ENCODE results near the gene DRD4. TPM values are rescaled to one million over a fixed set of nuclear protein-coding genes. Genes with fewer than 3 reads are reported as not detected.
"Not testable (repeated sequence)": the region's sequence is repeated elsewhere in the genome, so short reads cannot be mapped to it uniquely, and the experiment has no call there.

Gene DRD4
- total RNA-seq, 1 donor from 2014 or later, result not detected

DNA sequence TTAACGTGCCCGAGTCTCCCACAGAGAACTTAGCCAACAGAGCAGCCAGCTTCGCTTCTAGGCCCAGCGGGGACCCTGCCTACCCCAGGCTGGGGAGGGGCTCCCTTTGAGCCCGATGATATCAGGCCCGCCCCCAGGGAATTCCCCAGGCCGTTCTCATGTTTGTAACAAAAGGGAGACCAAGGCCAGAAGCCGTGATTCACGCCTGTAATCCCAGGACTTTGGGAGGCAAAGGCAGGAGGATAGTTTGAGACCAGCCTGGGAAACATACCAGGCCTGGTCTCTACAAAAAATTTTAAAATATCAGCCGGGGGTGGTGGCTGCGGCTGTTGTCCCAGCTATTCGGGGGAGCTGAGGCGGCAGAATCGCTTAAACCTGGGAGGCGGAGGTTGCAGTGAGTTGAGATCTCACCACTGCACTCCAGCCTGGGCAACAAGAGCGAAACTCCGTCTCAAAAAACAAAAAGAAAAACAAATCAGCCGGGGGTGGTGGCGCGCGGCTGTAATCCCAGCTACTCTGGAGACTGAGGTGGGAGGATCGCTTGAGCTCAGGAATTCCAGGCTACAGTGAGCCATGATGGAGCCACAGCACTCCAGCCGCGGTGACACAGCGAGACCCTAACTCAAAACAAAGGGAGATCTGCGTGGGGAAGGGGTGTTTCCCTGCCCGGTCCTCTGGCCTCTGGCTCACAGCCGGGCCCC is 1.7 kb downstream of the DRD4 start:
- intact Hi-C loops (cut with micrococcal nuclease), result no loop called here
- DNase-seq, result no peak
- no peak for ATAC-seq

DNA sequence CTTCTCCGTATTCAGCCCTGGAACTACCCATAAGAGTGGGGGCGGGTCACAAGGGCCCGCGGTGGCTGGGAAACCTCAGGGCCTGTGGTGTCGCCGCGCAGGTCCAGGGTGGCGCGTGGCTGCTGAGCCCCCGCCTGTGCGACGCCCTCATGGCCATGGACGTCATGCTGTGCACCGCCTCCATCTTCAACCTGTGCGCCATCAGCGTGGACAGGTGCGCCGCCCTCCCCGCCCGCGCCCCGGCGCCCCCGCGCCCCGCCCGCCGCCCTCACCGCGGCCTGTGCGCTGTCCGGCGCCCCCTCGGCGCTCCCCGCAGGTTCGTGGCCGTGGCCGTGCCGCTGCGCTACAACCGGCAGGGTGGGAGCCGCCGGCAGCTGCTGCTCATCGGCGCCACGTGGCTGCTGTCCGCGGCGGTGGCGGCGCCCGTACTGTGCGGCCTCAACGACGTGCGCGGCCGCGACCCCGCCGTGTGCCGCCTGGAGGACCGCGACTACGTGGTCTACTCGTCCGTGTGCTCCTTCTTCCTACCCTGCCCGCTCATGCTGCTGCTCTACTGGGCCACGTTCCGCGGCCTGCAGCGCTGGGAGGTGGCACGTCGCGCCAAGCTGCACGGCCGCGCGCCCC is 2.4 kb downstream of the DRD4 start:
- no peak for DNase-seq
- intact Hi-C loops (cut with micrococcal nuclease), result no loop called here

DNA sequence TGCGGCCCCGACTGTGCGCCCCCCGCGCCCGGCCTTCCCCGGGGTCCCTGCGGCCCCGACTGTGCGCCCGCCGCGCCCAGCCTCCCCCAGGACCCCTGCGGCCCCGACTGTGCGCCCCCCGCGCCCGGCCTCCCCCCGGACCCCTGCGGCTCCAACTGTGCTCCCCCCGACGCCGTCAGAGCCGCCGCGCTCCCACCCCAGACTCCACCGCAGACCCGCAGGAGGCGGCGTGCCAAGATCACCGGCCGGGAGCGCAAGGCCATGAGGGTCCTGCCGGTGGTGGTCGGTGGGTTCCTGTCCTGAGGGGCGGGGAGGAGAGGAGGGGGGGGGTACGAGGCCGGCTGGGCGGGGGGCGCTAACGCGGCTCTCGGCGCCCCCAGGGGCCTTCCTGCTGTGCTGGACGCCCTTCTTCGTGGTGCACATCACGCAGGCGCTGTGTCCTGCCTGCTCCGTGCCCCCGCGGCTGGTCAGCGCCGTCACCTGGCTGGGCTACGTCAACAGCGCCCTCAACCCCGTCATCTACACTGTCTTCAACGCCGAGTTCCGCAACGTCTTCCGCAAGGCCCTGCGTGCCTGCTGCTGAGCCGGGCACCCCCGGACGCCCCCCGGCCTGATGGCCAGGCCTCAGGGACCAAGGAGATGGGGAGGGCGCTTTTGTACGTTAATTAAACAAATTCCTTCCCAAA is 3.1 kb downstream of the DRD4 start:
- intact Hi-C loops (cut with micrococcal nuclease), result no loop called here
- ATAC-seq, result no peak
- DNase-seq, result no peak

More for the DNA sequence above, 2.4 kb downstream of the DRD4 start:
- ATAC-seq, result no peak

DNA sequence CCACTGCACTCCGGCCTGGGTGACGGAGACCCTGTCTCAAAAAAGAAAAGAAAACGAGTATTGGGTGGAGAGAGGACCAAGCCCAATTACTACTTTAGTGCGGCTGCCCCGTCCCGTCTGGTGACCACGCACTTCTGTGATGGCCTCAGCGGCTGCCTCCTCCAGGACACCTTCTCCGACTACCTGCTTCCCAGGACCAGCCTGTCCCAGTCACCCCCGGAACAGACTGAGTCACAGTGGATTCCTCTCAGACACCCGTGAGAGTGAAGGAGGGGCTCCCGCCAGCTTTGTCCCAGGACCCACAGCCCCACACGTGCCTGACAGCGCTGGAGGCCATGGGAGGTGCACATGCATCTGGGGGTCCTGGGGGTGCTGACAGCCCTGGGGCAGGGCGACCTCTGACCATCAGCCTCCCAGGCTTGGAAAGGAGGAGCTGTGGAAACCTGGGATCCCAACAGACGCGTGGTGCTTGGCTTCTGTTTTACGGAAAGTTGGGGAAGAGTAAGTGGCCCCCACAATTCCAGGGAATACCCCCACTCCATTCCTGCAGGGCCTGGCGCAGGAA is 4.8 kb downstream of the DRD4 start:
- no peak for ATAC-seq
- no peak for DNase-seq
- intact Hi-C loops (cut with micrococcal nuclease), result no loop called here

DNA sequence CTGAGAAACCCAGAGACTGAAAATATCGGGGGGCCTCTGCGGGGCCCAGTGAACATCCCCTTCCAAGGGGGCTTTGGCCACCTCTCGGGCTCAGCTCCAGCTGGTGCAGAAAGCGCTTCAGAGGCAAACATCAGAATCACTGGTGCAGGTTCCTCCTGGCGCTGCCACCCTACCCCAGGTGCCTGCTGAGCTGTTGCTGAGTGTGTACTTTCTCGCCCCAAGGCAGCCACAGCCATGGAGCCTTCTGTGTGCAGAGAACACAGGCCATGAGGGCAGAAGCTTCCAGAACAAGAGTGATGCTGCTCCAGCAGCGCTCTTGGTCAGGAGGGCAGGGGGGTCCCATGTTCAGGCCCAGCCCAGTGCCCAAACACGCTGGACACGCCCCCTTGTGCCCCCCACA is 6.3 kb downstream of the DRD4 start:
- DNase-seq (no peak), ATAC-seq (no peak)
- intact Hi-C loops (cut with micrococcal nuclease), result no loop called here

DNA sequence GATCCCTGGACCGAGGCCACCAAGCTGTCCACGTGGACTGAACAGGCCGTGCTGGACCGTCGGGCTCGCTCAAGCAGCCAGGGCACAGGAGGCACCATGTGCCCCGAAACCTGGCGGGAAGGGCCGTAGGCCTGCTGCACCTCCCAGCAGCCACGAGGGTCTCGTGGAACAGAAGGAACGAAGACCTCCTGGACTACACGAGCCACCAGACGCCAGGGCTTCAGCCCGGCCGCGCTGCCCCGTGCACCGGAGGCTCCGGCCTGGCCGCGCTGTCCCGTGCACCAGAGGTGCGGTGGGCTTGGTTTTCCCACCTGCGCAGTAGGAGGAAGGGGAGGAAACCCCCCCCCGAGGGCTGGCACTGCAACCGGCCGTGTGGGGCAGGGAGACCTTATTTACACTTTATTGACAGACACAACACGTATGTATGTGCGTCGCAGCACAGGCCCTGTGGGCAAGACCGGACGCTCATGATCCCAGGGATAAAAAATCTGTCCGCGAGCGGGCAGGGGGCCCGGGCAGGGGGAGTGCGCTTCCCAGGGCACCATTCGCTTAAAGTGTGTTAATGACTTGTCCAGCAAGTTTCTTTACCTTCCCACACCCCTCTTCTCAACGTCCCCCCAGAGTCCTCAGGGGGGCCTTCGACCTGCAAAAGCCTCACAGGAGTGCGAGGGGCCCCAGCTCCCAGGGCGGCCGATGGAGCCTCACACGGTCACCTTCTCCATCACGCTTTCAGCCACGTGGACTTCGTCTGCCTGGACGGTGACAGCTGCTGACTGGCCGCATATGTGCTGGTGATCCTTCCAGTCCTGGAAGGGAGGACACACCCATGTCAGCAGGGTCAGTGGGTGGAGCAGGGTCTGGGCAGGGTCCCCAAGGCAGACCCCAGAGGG is 7.0 kb downstream of the DRD4 start:
- intact Hi-C loops (cut with micrococcal nuclease), result no loop called here
- no peak for ATAC-seq
- DNase-seq, result no peak

DNA sequence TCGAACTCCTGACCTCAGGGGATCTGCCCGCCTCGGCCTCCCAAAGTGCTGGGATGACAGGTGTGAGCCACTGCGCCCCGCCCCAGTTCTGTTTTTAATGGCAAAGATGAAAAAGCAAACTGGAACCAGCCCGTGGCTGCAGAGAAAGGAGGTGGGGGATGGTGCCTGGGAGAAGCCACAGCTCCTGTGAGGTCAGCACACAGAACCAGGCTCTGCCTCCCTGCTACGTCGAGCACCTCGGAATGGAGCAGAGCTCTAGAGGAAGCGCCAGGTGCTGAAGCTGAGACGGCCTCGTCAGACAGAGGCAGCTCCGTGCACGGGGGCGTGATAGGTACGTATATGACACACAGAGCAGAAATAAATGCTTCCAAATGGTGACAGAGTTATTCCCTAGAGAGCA is 8.5 kb downstream of the DRD4 start:
- intact Hi-C loops (cut with micrococcal nuclease), result no loop called here
- no peak for DNase-seq
- ATAC-seq, result no peak

DNA sequence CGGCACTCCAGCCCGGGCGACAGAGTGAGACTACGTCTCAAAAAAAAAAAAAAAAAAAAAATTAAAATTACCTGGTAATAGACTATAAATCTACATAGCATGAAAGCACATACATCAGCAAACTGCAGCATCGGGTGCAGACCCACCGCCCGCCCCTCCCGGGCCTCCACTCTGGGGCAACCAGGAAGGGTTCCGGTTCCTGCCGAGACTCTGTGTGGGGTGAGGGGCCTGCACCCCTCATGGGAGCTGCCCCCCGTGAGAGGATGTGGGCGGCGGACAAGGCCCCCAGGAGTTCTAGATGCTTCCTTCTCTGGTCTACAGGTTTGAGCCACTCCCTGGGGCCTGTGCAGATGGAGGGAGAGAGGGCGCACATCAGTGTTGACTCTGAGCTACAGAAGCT is 9.1 kb downstream of the DRD4 start:
- DNase-seq, result no peak
- no peak for ATAC-seq
- intact Hi-C loops (cut with micrococcal nuclease), result no loop called here

DNA sequence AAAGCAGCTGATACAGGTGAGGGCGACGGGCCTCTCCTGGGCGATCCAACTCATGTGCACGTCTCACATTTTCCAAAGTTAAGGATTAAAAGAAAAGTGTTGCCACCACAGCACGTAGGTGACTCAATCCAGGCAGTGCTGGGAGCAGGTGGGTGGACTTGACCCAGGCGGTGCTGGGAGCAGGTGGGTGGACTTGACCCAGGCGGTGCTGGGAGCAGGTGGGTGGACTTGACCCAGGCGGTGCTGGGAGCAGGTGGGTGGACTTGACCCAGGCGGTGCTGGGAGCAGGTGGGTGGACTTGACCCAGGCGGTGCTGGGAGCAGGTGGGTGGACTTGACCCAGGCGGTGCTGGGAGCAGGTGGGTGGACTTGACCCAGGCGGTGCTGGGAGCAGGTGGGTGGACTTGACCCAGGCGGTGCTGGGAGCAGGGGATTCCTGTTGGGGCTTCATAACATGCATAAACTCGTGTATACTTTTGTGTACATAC is 10.6 kb downstream of the DRD4 start:
- peak; percentile 5 for DNase-seq
- ATAC-seq, result not testable (repeated sequence)

DNA sequence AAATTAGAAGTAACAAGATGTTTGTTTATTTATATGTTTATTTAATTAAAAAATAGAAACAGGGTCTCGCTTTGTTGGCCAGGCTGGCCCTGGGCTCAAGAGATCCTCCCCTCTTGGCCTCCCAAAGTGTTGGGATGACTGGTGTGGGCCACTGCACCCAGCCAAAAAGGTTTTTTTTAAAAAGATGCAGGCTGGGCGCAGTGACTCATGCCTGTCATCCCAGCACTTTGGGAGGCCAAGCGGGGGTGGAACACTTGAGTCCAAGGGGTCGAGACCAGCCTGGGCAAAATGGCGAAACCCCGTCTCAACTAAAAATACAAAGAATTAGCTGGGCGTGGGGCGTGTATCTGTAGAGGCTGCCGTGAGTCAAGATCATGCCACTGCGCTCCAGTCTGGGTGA is 13.4 kb downstream of the DRD4 start:
- intact Hi-C loops (cut with micrococcal nuclease), result no loop called here
- ATAC-seq, result no peak
- DNase-seq, result no peak

More for the DNA sequence above, 10.6 kb downstream of the DRD4 start:
- intact Hi-C loops (cut with micrococcal nuclease), result not testable (repeated sequence)

DNA sequence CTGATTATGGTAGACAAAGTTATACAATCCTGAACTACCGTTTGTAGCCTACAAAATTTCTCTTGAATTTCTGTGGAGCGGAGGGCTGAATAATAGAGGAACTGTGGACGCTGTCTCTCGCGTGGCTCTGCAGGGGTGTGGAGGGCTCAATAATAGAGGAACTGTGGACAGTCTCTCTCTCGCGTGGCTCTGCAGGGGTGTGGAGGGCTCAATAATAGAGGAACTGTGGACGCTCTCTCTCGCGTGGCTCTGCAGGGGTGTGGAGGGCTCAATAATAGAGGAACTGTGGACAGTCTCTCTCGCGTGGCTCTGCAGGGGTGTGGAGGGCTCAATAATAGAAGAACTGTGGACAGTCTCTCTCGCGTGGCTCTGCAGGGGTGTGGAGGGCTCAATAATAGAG is 16.1 kb downstream of the DRD4 start:
- DNase-seq, result not testable (repeated sequence)

DNA sequence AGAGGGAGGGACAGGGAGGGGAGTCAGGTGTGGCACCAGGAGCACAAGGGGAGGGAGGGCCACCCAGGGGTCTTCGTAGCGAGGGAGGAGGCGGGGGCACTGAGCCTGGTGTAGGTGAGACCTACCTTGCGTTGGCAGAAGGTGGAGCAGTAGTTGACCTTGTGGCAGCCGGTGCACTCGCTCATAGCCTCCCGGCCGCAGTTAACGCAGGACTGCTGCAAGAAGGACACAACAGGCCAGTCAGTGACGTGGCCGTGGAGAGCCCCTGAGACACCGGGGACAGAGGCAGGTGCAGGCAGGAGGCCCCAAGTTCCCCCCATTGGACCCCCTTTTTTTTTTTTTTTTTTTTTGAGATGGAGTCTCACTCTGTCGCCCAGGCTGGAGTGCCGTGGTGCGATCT is 16.8 kb downstream of the DRD4 start:
- intact Hi-C loops (cut with micrococcal nuclease), result no loop called here
- DNase-seq, result no peak

More for the DNA sequence above, 16.1 kb downstream of the DRD4 start:
- intact Hi-C loops (cut with micrococcal nuclease); ATAC-seq: not testable (repeated sequence)

DNA sequence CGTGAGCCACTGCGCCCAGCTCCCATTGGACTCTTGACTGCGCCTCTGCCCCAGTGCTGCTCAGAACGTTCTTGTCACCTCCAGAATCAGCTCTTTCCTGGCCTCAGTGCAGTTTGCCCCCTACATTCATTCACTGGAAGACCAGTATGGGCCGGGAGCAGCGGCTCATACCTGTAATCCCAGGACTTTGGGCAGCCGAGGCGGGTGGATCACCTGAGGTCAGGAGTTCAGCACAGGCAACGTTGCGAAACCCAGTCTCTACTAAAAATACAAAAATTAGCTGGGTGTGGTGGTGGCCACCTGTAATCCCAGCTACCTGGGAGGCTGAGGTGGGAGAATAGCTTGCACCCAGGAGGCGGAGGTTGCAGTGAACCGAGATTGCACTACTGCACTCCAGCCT is 17.4 kb downstream of the DRD4 start:
- not testable (repeated sequence) for ATAC-seq

More for the DNA sequence above, 16.8 kb downstream of the DRD4 start:
- no peak for ATAC-seq

DNA sequence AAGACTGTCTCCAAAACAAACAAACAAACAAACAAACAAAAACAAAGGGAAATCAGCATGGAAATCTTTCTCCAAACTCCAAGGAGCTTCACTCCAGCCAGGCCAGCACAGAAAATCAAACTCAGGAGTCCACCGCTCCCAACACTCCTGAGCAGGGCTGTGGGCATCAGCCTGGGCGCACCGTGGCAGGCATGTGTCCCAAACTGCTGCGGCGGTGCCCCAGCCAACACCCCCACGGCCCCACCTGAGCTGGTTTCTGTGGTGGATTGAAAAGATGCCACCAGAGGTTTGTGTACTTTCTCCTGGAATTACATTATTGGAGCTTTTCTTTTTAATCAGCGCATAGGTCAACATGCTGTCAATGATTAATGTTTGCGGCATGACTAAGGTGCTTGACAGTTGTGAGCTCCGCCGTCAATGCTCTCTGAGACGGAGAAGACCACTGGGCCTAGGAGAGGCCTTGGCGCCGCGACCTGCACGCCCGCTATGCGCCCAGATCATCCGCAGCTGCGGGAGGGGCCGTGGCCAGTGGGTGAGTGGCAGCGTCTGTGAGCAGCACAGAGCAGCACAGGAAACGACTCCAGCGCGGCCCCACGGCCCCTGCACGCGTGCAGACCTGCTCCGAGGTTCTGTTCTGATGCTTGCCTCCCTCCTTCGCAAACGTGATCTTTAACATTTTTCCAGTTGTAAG is 18.1 kb downstream of the DRD4 start:
- no peak for DNase-seq
- no peak for ATAC-seq
- intact Hi-C loops (cut with micrococcal nuclease), result no loop called here

More for the DNA sequence above, 17.4 kb downstream of the DRD4 start:
- intact Hi-C loops (cut with micrococcal nuclease); DNase-seq: not testable (repeated sequence)

DNA sequence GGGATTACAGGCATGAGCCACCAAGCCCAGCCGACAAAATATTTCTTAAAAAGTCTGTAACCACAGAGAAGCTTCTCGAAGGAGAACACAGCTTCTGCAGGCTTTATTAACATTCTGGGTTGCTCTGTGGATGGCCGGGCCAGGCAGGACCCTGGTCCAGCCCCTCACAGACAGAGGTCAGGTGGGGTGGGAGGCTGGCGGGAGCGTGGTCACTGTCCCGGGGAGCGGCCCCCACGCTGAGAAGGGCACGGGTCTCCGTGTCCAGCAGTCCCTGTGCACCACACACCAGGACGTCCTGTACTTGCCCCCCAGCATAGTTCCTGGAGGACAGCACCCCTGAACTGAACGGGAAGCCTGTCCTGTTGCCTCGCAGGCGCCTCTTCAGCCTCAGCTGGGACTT is 19.4 kb downstream of the DRD4 start:
- no peak for ATAC-seq
- no peak for DNase-seq
- intact Hi-C loops (cut with micrococcal nuclease), result no loop called here

DNA sequence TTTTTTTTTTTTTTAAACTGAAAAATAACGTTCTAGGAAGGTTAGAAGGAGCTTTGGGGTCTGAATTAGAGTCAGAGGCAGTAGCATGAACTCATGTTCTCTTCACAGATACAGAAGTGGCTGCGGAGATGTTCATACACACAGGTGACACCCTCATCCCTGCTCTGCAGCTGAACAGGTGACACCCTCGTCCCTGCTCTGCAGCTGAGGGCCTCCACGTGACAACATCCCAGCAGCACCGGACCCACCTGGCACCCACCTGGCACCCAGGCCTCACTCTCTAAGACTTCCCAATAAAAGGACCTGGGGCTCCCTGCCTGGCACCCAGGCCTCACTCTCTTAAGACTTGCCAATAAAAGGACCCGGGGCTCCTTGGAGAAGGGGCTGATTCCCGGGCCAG is 19.8 kb downstream of the DRD4 start:
- ATAC-seq, result no peak
- no peak for DNase-seq
- intact Hi-C loops (cut with micrococcal nuclease), result no loop called here

DNA sequence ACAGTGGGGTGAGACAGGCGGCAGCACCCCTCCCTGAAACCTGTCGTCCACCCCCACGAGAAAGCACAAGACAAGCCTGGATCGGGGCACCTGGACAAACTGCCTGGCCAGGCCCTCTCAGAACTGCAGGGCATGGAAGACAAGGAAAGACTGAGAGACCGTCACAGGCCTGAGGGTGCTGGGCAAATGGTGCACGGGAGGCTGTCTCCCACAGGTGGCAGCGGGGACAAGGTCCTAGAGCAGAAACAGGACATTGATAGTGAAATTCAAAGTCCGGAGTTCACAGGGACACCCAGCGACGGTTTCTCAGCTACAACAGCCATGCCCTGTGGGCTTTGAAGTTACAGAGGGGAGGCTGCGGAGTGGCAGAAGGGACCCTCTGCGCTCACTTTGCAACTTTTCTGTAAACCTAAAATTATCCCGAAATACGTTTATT is 20.6 kb downstream of the DRD4 start:
- intact Hi-C loops (cut with micrococcal nuclease), result no loop called here
- ATAC-seq (no peak), DNase-seq (no peak)

DNA sequence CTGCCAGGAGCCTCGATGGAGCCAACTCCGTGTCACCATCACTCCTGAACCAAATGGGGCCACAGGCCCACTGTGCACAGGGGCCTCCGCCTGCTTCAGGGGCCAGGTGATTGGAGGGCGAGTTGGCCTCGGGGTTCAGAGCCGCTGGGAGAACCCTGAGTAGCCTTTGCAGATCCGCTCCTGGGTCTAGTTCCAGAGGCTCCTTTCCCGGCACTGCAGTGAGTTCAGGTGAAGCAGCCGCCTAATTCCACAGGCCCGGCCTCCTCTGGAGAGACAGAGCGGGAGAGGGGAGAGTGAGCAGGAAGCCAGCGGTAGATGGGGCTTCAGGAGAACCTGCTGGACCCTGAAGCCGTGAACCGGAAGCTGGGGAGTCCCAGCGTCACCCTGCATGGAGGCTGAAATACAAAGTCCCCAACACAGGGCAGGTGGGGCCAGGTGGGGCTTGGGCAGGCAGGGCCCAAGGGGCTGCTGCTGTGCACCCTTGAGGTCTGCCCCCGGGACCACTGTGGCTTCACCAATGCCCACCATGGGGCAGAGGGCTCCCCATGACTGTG is 22.5 kb downstream of the DRD4 start:
- no peak for DNase-seq
- intact Hi-C loops (cut with micrococcal nuclease), result no loop called here
- no peak for ATAC-seq

Data from left ventricle myocardium superior (tissue), 1 donor.